Stomach (tissue), 9 donors: Measurements from ENCODE around the gene MAGI1. TPM values are rescaled to one million over a fixed set of nuclear protein-coding genes. Genes with fewer than 3 reads are reported as not detected.

Experiments used
- DNase-seq, 2 donors: peaks; one replicate each; pipeline versions ENCODE4 v3.0.0 to v3.0.0-alpha.2; 2013 to 2019
- H3K27ac ChIP-seq, 5 donors: fragments of 200-600 bp in 4 of 5; sonication (generic) in 4 of 5; one replicate each; pipeline ENCODE4 v1.5.1; 2013 to 2019; ENCODE audit warnings: mild to moderate bottlenecking in 1 of 5, moderate library complexity in 1 of 5
- H3K27me3 ChIP-seq, 3 donors: fragments of 200-600 bp; sonication (generic); one replicate each; pipeline ENCODE4 v1.5.1; 2017 to 2019; ENCODE audit warnings: mixed run types in 1 of 3
- H3K36me3 ChIP-seq, 4 donors: fragments of 200-600 bp; sonication (generic); 1 replicate in 3 of 4; 2 replicates in 1 of 4; pipeline ENCODE4 v1.5.1; 2016 to 2019
- H3K4me1 ChIP-seq, 4 donors: fragments of 200-600 bp; sonication (generic); one replicate each; pipeline ENCODE4 v1.5.1; 2016 to 2019
- H3K4me3 ChIP-seq, 4 donors: fragments of 200-600 bp; sonication (generic) in 3 of 4; one replicate each; pipeline ENCODE4 v1.5.1; 2016 to 2019; ENCODE audit warnings: mild to moderate bottlenecking in 1 of 4
- H3K9me3 ChIP-seq, 4 donors: fragments of 200-600 bp; sonication (generic); one replicate each; pipeline ENCODE4 v1.5.1; 2016 to 2019
- CTCF ChIP-seq, 7 experiments: fragments of 450-650 bp in 4 of 7; fragments of 200-600 bp in 3 of 7; sonication (generic) in 3 of 7; IDR thresholded peaks; one replicate each; pipeline ENCODE4 v1.5.1; 2016 to 2019; ENCODE audit warnings: antibody characterized with exemption in 7 of 7, control low read depth in 2 of 7, mild to moderate bottlenecking in 1 of 7
- EP300 ChIP-seq: sonication (generic); formaldehyde crosslinking; IDR thresholded peaks from one replicate; pipeline ENCODE4 v1.6.1; 2017; ENCODE audit warnings: antibody characterized with exemption
- POLR2A ChIP-seq, 4 donors: fragments of 450-650 bp; IDR thresholded peaks; one replicate each; pipeline ENCODE4 v1.6.1; 2016; ENCODE audit warnings: antibody characterized with exemption in 4 of 4, control low read depth in 2 of 4, mild to moderate bottlenecking in 1 of 4, moderate library complexity in 1 of 4
- POLR2AphosphoS5 ChIP-seq, 3 donors: sonication (generic); formaldehyde crosslinking; IDR thresholded peaks; one replicate each; pipeline ENCODE4 v1.6.1; 2016; ENCODE audit warnings: antibody characterized with exemption in 3 of 3
- WGBS, 5 donors: extraction: QIAGEN DNeasy Blood & Tissue Kit in 3 of 5; methylation state at CpG; one replicate each; pipeline versions ENCODE4 v1.1.5 to v1.1.7; 2013 to 2018; 5-methylcytosine and 5-hydroxymethylcytosine counted together
- intact Hi-C: fragments of 100-400 bp; cut with DNase I; formaldehyde crosslinking; loops from one replicate; pipeline ENCODE4 v1.15.1; 2023; ENCODE audit warnings: low total_unique reads
- polyA plus RNA-seq, 3 donors: library from polyadenylated mRNA; stranded (reverse); fragments of 200-250 nt; gene quantifications; one replicate each; pipeline ENCODE4 v1.2.3, GENCODE V29; 2013
- total RNA-seq, 5 donors: library from RNA; depleted of rRNA; stranded (reverse); fragments of >200 nt; gene quantifications; one replicate each; pipeline versions ENCODE4 v1.1.0 to v1.2.3, GENCODE V29; 2014 to 2016
- donor health status: healthy with polysubstance abuse.
- donor health status: Bipolar disorder and iron deficiency.
- donor health status: healthy.

Gene MAGI1
- total and polyA plus RNA-seq, 8 donors, result 5.7 to 237 (median 84.8) TPM

GRCh38 chr3:65912647-65913046, 126.1 kb downstream of the MAGI1 start:
- Histone ChIP-seq H3K4me1 (peaks cover 0 to 42% (median 16%) of the 10 kb centered on the region in 4 donors), H3K36me3 (no peaks in the 10 kb centered on the region), H3K9me3 (peaks cover 0 to 4% (median 0%) of the 10 kb centered on the region in 4 donors), H3K4me3 (no peak overlapping the region), H3K27me3 (no peaks in the 10 kb centered on the region), H3K27ac (peak overlapping the region; percentile 52 to 79 (median 71))
- intact Hi-C loops, result no loop called here
- no peak for DNase-seq
- 36 to 87% (median 58%) methylated on average over 1 of the region's 1 CpG for WGBS, 5 donors
- TF ChIP-seq POLR2A (IDR thresholded peaks at IDR 0.05) (no peak), EP300 (no peak), POLR2AphosphoS5 (IDR thresholded peaks at IDR 0.05) (no peak), CTCF (IDR thresholded peaks at IDR 0.05) (no peak)

GRCh38 chr3:65908588-65908987, 130.1 kb downstream of the MAGI1 start:
- H3K9me3 ChIP-seq, result no peaks in the 10 kb centered on the region
- H3K36me3 ChIP-seq, result no peaks in the 10 kb centered on the region
- intact Hi-C loops, result no loop called here
- H3K4me1 ChIP-seq, result peaks cover 0 to 29% (median 17%) of the 10 kb centered on the region in 4 donors
- DNase-seq, result no peak
- 88 to 94% (median 90%) methylated on average over 4 of the region's 4 CpGs for WGBS, 5 donors
- TF ChIP-seq POLR2A (IDR thresholded peaks at IDR 0.05) (no peak), POLR2AphosphoS5 (IDR thresholded peaks at IDR 0.05) (no peak), EP300 (no peak), CTCF (IDR thresholded peaks at IDR 0.05) (no peak)
- no peaks in the 10 kb centered on the region for H3K27me3 ChIP-seq
- H3K27ac ChIP-seq, result no peak overlapping the region
- no peak overlapping the region for H3K4me3 ChIP-seq

GRCh38 chr3:65907232-65908130, 131.2 kb downstream of the MAGI1 start:
- intact Hi-C loops, result no loop called here
- H3K4me1 ChIP-seq, result peaks cover 5 to 25% (median 18%) of the 10 kb centered on the region in 4 donors
- no peaks in the 10 kb centered on the region for H3K36me3 ChIP-seq
- no peak overlapping the region for H3K4me3 ChIP-seq
- no peaks in the 10 kb centered on the region for H3K27me3 ChIP-seq
- DNase-seq, result no peak
- WGBS, 5 donors, result 77 to 84% (median 79%) methylated on average over 9 of the region's 9 CpGs
- H3K9me3 ChIP-seq, result no peaks in the 10 kb centered on the region
- H3K27ac ChIP-seq, result no peak overlapping the region
- TF ChIP-seq CTCF (IDR thresholded peaks at IDR 0.05) (no peak), POLR2A (IDR thresholded peaks at IDR 0.05) (no peak), POLR2AphosphoS5 (IDR thresholded peaks at IDR 0.05) (no peak), EP300 (no peak)

GRCh38 chr3:65905771-65906170, 132.9 kb downstream of the MAGI1 start:
- Histone ChIP-seq H3K4me3 (no peak overlapping the region), H3K36me3 (no peaks in the 10 kb centered on the region), H3K27me3 (no peaks in the 10 kb centered on the region), H3K4me1 (peaks cover 9 to 29% (median 22%) of the 10 kb centered on the region in 4 donors), H3K27ac (no peak overlapping the region), H3K9me3 (no peaks in the 10 kb centered on the region)
- TF ChIP-seq CTCF (IDR thresholded peaks at IDR 0.05) (no peak), EP300 (no peak), POLR2AphosphoS5 (IDR thresholded peaks at IDR 0.05) (no peak), POLR2A (IDR thresholded peaks at IDR 0.05) (no peak)
- WGBS, 5 donors, result 86 to 97% (median 86%) methylated on average over 2 of the region's 2 CpGs
- intact Hi-C loops, result no loop called here
- DNase-seq, result no peak
